GM18907 (cell line): ENCODE measurements around the gene TMEM120B.

Experiments used
- ATAC-seq: cut with Tn5 transposase; IDR thresholded peaks from one replicate; pipeline ENCODE4 v1.9.1; 2021; ENCODE audit warnings: mild to moderate bottlenecking, moderate library complexity; ENCODE audit not compliant: unreplicated experiment

Gene TMEM120B

DNA sequence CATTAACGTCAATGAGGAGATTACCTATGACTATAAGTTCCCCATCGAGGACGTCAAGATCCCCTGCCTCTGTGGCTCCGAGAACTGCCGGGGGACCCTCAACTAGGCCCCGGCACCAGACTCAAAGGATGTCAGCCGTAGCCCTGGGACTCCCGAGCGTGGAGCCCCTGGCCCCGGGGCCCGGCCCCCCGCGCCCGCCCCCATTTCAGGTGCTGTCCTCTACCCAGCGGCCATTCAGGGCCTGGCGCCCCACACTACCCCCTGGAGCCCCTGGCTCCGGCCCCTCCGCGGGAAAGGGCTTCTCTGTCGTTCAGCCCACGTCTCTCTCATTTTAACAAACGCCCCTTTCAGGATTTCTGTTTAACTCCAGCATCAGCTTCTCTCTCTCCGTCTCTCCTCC lies 117.6 kb downstream of the TMEM120B start:
- ATAC-seq: no peak

DNA sequence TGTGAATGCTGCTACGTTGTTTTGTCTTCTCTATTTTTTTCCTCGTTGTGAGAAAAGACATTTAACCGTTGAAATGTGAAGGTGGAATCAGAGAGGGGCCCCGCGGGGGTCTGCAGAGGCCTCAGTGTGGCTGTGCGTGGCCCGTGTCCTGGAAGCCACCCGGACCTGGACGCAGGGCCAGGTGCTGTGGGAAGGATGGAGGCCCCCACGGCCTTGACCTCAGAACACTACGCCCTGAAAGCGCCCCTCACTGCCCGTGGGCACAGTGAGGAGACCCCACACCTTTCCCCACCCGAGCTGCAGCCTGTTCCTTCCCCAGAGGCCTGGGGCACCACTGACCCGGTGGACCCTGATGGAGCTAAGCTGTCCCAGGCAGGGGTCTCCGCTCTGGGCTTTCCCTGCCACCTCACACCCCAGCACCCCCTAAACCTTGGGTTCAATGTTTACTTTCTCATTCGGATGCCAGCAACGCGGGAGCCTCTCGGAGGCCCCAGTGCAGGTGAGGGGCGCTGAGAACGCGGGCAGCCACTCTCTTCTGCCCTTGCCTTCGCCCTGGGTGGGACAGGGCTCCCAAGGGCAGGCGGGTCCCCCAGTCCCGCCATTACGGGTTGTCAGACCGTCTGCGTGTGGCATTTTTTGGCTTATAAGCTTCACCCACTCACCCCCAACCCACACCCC lies 118.2 kb downstream of the TMEM120B start:
- no peak for ATAC-seq
